ENCODE results near the gene KRT78.
"Not testable (repeated sequence)": the region's sequence is repeated elsewhere in the genome, so short reads cannot be mapped to it uniquely, and the experiment has no call there.

Gene KRT78

GRCh38 chr12:52848661-52849255 is at the start of gene KRT78:
KRT78 (minus strand) TSS chr12:52848994; CDS start chr12:52848930, 64 bp downstream.
- Mint-ChIP-seq H3K27ac (no peak within 1 kb of the TSS), H3K9me3 (no peaks in the 10 kb centered on the region), H3K4me1 (peaks cover 4% of the 10 kb centered on the region), H3K36me3 (no peaks in the 10 kb centered on the region), H3K27me3 (peaks cover 31% of the 10 kb centered on the region), H3K4me3 (no peak within 1 kb of the TSS)
- no peak for ATAC-seq (ENCODE audit: low read depth)
- DNase-seq (ENCODE audit: low spot score in 2 of 2), result no peak

GRCh38 chr12:52896190-52897100 is 47.7 kb upstream of the KRT78 start:
- DNase-seq (ENCODE audit: low spot score in 2 of 2) (no peak), ATAC-seq (ENCODE audit: low read depth) (no peak)
- no peaks in the 10 kb centered on the region for H3K9me3 Mint-ChIP-seq
- no peaks in the 10 kb centered on the region for H3K4me1 Mint-ChIP-seq
- H3K36me3 Mint-ChIP-seq, result no peaks in the 10 kb centered on the region
- no peak overlapping the region for H3K27ac Mint-ChIP-seq
- no peak overlapping the region for H3K4me3 Mint-ChIP-seq
- H3K27me3 Mint-ChIP-seq, result peaks cover 10% of the 10 kb centered on the region

- ATAC-seq (ENCODE audit: low read depth), result no peak
- Mint-ChIP-seq H3K4me1 (no peaks in the 10 kb centered on the region), H3K36me3 (no peaks in the 10 kb centered on the region), H3K27ac (no peak overlapping the region), H3K9me3 (no peaks in the 10 kb centered on the region), H3K27me3 (peaks cover 9% of the 10 kb centered on the region), H3K4me3 (no peak overlapping the region)
- no peak for DNase-seq (ENCODE audit: low spot score in 2 of 2)
Observed at GRCh38 chr12:52895726-52896189, 47.0 kb upstream of the KRT78 start.

- Mint-ChIP-seq H3K4me1 (no peaks in the 10 kb centered on the region), H3K27ac (no peak overlapping the region), H3K9me3 (no peaks in the 10 kb centered on the region), H3K4me3 (no peak overlapping the region), H3K36me3 (no peaks in the 10 kb centered on the region), H3K27me3 (peaks cover 12% of the 10 kb centered on the region)
- ATAC-seq (ENCODE audit: low read depth), result no peak
- DNase-seq (ENCODE audit: low spot score in 2 of 2), result no peak
Observed at GRCh38 chr12:52892974-52893373, 44.2 kb upstream of the KRT78 start.

GRCh38 chr12:52892207-52892852 is 43.5 kb upstream of the KRT78 start:
- Mint-ChIP-seq H3K27me3 (peaks cover 12% of the 10 kb centered on the region), H3K4me3 (no peak overlapping the region), H3K27ac (no peak overlapping the region), H3K9me3 (no peaks in the 10 kb centered on the region), H3K36me3 (no peaks in the 10 kb centered on the region), H3K4me1 (no peaks in the 10 kb centered on the region)
- ATAC-seq (ENCODE audit: low read depth), result no peak
- DNase-seq (ENCODE audit: low spot score in 2 of 2), result no peak

- Mint-ChIP-seq H3K27me3 (peaks cover 12% of the 10 kb centered on the region), H3K27ac (no peak overlapping the region), H3K4me3 (no peak overlapping the region), H3K36me3 (no peaks in the 10 kb centered on the region), H3K9me3 (no peaks in the 10 kb centered on the region), H3K4me1 (no peaks in the 10 kb centered on the region)
- ATAC-seq (ENCODE audit: low read depth), result no peak
- no peak for DNase-seq (ENCODE audit: low spot score in 2 of 2)
Observed at GRCh38 chr12:52891044-52891443, 42.2 kb upstream of the KRT78 start.

GRCh38 chr12:52890417-52890816 is 41.6 kb upstream of the KRT78 start:
- no peaks in the 10 kb centered on the region for H3K9me3 Mint-ChIP-seq
- H3K27ac Mint-ChIP-seq, result no peak overlapping the region
- DNase-seq (ENCODE audit: low spot score in 2 of 2) (no peak), ATAC-seq (ENCODE audit: low read depth) (no peak)
- H3K4me1 Mint-ChIP-seq, result no peaks in the 10 kb centered on the region
- H3K36me3 Mint-ChIP-seq, result no peaks in the 10 kb centered on the region
- H3K27me3 Mint-ChIP-seq, result peaks cover 12% of the 10 kb centered on the region
- no peak overlapping the region for H3K4me3 Mint-ChIP-seq

GRCh38 chr12:52884526-52885293 is 35.9 kb upstream of the KRT78 start:
- H3K4me3 Mint-ChIP-seq, result no peak overlapping the region

GRCh38 chr12:52880499-52880898 is 31.7 kb upstream of the KRT78 start:
- H3K4me3 Mint-ChIP-seq; H3K36me3 Mint-ChIP-seq; ATAC-seq (ENCODE audit: low read depth); DNase-seq (ENCODE audit: low spot score in 2 of 2); H3K27ac Mint-ChIP-seq; H3K9me3 Mint-ChIP-seq: not testable (repeated sequence)
- Mint-ChIP-seq H3K27me3 (peaks cover 11% of the 10 kb centered on the region), H3K4me1 (peaks cover 12% of the 10 kb centered on the region)

More at GRCh38 chr12:52884526-52885293, 35.9 kb upstream of the KRT78 start:
- H3K27me3 Mint-ChIP-seq, result peaks cover 10% of the 10 kb centered on the region
- H3K36me3 Mint-ChIP-seq, result no peaks in the 10 kb centered on the region
- DNase-seq (ENCODE audit: low spot score in 2 of 2) (peak; percentile 74 to 77), ATAC-seq (ENCODE audit: low read depth) (peak; percentile 83)
- H3K27ac Mint-ChIP-seq, result no peak overlapping the region
- H3K9me3 Mint-ChIP-seq, result no peaks in the 10 kb centered on the region
- H3K4me1 Mint-ChIP-seq, result peaks cover 7% of the 10 kb centered on the region

- Mint-ChIP-seq H3K4me1 (peaks cover 14% of the 10 kb centered on the region), H3K27me3 (peaks cover 12% of the 10 kb centered on the region), H3K4me3 (peak overlapping the region; percentile 71), H3K9me3 (no peaks in the 10 kb centered on the region), H3K27ac (no peak overlapping the region), H3K36me3 (no peaks in the 10 kb centered on the region)
- DNase-seq (ENCODE audit: low spot score in 2 of 2) (peak; percentile 46 to 65), ATAC-seq (ENCODE audit: low read depth) (peak; percentile 94)
Observed at GRCh38 chr12:52879394-52880351, 30.9 kb upstream of the KRT78 start.

GRCh38 chr12:52878507-52879393 is 30.0 kb upstream of the KRT78 start:
- DNase-seq (ENCODE audit: low spot score in 2 of 2), result no peak
- Mint-ChIP-seq H3K27me3 (peaks cover 14% of the 10 kb centered on the region), H3K9me3 (no peaks in the 10 kb centered on the region), H3K4me1 (peaks cover 20% of the 10 kb centered on the region), H3K36me3 (no peaks in the 10 kb centered on the region), H3K4me3 (peak overlapping the region; percentile 61), H3K27ac (no peak overlapping the region)
- ATAC-seq (ENCODE audit: low read depth), result no peak

- Mint-ChIP-seq H3K9me3 (no peaks in the 10 kb centered on the region), H3K27ac (no peak overlapping the region), H3K27me3 (peaks cover 20% of the 10 kb centered on the region), H3K36me3 (no peaks in the 10 kb centered on the region), H3K4me1 (peaks cover 26% of the 10 kb centered on the region), H3K4me3 (no peak overlapping the region)
- DNase-seq (ENCODE audit: low spot score in 2 of 2) (no peak), ATAC-seq (ENCODE audit: low read depth) (no peak)
Observed at GRCh38 chr12:52877242-52877641, 28.4 kb upstream of the KRT78 start.

All from memory B cell (primary cell).